GM23338 (cell line): ENCODE measurements around the gene SLC2A6. TPM values are rescaled to one million over a fixed set of nuclear protein-coding genes. Genes with fewer than 3 reads are reported as not detected.

ENCODE experiments used
- ATAC-seq: fragments of 200-7000 bp; cut with Tn5 transposase; 3 replicates; pipeline ENCODE4 v1.9.1; 2020
- DNase-seq: peaks from one replicate; pipeline ENCODE4 v3.0.0-alpha.2; 2015; ENCODE audit warnings: low spot score
- H2AFZ ChIP-seq: fragments of 200-600 bp; sonication (generic); 2 replicates; pipeline ENCODE4 v1.8.0; 2016; ENCODE audit warnings: antibody characterized with exemption, mild to moderate bottlenecking, moderate library complexity
- H3F3A ChIP-seq: fragments of 200-600 bp; sonication (generic); replicated peaks from 2 replicates; pipeline ENCODE4 v1.8.0; 2017; ENCODE audit warnings: antibody characterized with exemption, mixed run types, low read depth
- H3K27ac ChIP-seq: fragments of 200-600 bp; sonication (generic); 2 replicates; pipeline ENCODE4 v1.6.1; 2016; ENCODE audit warnings: low read depth
- H3K27me3 ChIP-seq: fragments of 200-600 bp; sonication (generic); 2 replicates; pipeline ENCODE4 v1.8.0; 2016; ENCODE audit warnings: mild to moderate bottlenecking, mixed run types, moderate library complexity; ENCODE audit not compliant: insufficient read depth
- H3K36me3 ChIP-seq: fragments of 200-600 bp; sonication (generic); 2 replicates; pipeline ENCODE4 v1.8.0; 2016; ENCODE audit warnings: mild to moderate bottlenecking; ENCODE audit not compliant: insufficient read depth
- H3K4me1 ChIP-seq: fragments of 200-600 bp; sonication (generic); 2 replicates; pipeline ENCODE4 v1.8.0; 2016; ENCODE audit warnings: mild to moderate bottlenecking, moderate library complexity; ENCODE audit not compliant: insufficient read depth
- H3K4me2 ChIP-seq: fragments of 200-600 bp; sonication (generic); 2 replicates; pipeline ENCODE4 v1.7.1; 2017; ENCODE audit warnings: mixed run types
- H3K4me3 ChIP-seq: fragments of 200-600 bp; sonication (generic); 2 replicates; pipeline ENCODE4 v1.6.1; 2016; ENCODE audit warnings: mixed run types
- H3K79me2 ChIP-seq: fragments of 200-600 bp; sonication (generic); replicated peaks from 2 replicates; pipeline ENCODE4 v1.8.0; 2017; ENCODE audit warnings: mild to moderate bottlenecking; ENCODE audit not compliant: insufficient read depth
- H3K9me2 ChIP-seq: fragments of 200-600 bp; sonication (generic); 2 replicates; pipeline ENCODE4 v1.8.0; 2017; ENCODE audit not compliant: insufficient read depth
- H4K20me1 ChIP-seq: fragments of 200-600 bp; sonication (generic); replicated peaks from 2 replicates; pipeline ENCODE4 v1.8.0; 2017; ENCODE audit warnings: mild to moderate bottlenecking; ENCODE audit not compliant: insufficient read depth
- H3K27ac Mint-ChIP-seq: 2 replicates; pipeline ENCODE4 v1.8.0; 2020; ENCODE audit warnings: inconsistent platforms, mild to moderate bottlenecking, moderate library complexity, mixed read lengths
- H3K27me3 Mint-ChIP-seq: 3 replicates; pipeline ENCODE4 v1.8.0; 2022; ENCODE audit warnings: low read depth, mild to moderate bottlenecking, moderate library complexity, mixed read lengths, inconsistent platforms; ENCODE audit not compliant: insufficient read depth, poor library complexity
- H3K36me3 Mint-ChIP-seq: 3 replicates; pipeline ENCODE4 v1.8.0; 2021; ENCODE audit warnings: low read depth, mild to moderate bottlenecking, inconsistent platforms, moderate library complexity, mixed read lengths
- H3K4me1 Mint-ChIP-seq: 3 replicates; pipeline ENCODE4 v1.8.0; 2020; ENCODE audit warnings: mild to moderate bottlenecking, inconsistent platforms, mixed read lengths
- H3K4me3 Mint-ChIP-seq: 3 replicates; pipeline ENCODE4 v1.8.0; 2021; ENCODE audit warnings: moderate library complexity, mild to moderate bottlenecking, inconsistent platforms, mixed read lengths
- H3K9me3 Mint-ChIP-seq: 3 replicates; pipeline ENCODE4 v1.8.0; 2020; ENCODE audit warnings: moderate library complexity, mild to moderate bottlenecking, inconsistent platforms, mixed read lengths
- CREB1 ChIP-seq: fragments of 250-450 bp; sonication (Bioruptor Pico); IDR thresholded peaks from 2 replicates; pipeline ENCODE4 v1.5.0; 2020; ENCODE audit warnings: low read depth, mild to moderate bottlenecking, moderate library complexity
- CTCF ChIP-seq, 2 experiments: fragments of 200-600 bp in 1 of 2; sonication (generic) in 1 of 2; conservative IDR thresholded peaks; 2 replicates each; pipeline versions ENCODE4 v1.5.1 to v1.6.1; 2016 to 2017; ENCODE audit warnings: antibody characterized with exemption in 2 of 2, low read depth in 2 of 2, mild to moderate bottlenecking in 2 of 2, moderate library complexity in 1 of 2
- ETS1 ChIP-seq: IDR thresholded peaks from 2 replicates; pipeline ENCODE4 v1.6.1; 2016; ENCODE audit warnings: antibody characterized with exemption
- EZH2 ChIP-seq: fragments of 200-600 bp; sonication (generic); IDR thresholded peaks from one replicate; pipeline ENCODE4 v1.8.0; 2017; ENCODE audit warnings: antibody characterized with exemption, mild to moderate bottlenecking, low read depth; ENCODE audit not compliant: unreplicated experiment
- JUNB ChIP-seq: IDR thresholded peaks from one replicate; pipeline ENCODE4 v1.6.1; 2016; ENCODE audit warnings: antibody characterized with exemption; ENCODE audit not compliant: unreplicated experiment
- STAT1 ChIP-seq: IDR thresholded peaks from one replicate; pipeline ENCODE4 v1.6.1; 2016; ENCODE audit warnings: antibody characterized with exemption; ENCODE audit not compliant: unreplicated experiment
- ZNF114 ChIP-seq: fragments of 250-450 bp; sonication (Bioruptor Pico); IDR thresholded peaks from 2 replicates; pipeline ENCODE4 v1.5.0; 2020; ENCODE audit warnings: mild to moderate bottlenecking, moderate library complexity
- ZNF331 ChIP-seq: fragments of 250-450 bp; sonication (Bioruptor Pico); IDR thresholded peaks from 2 replicates; pipeline ENCODE4 v1.5.0; 2020; ENCODE audit warnings: low read depth, mild to moderate bottlenecking, moderate library complexity
- polyA plus RNA-seq: library from polyadenylated mRNA; unstranded; fragments of >200 nt; fragmentation: Nextera tagmentation; extraction: Ambion mirVana; gene quantifications from 2 replicates; pipeline ENCODE4 v1.2.1, GENCODE V29; 2016
- total RNA-seq: library from RNA; depleted of rRNA; stranded (reverse); fragments of >200 nt; shearing (Covaris generic); gene quantifications from 2 replicates; pipeline ENCODE4 v1.2.3, GENCODE V29; 2014

SLC2A6 gene
- total and polyA plus RNA-seq, 2 experiments from 2014 or later, result 17.5 to 39.3 TPM

GRCh38 chr9:133521122-133522072 is 42.5 kb upstream of the SLC2A6 start (continued):
- TF ChIP-seq CTCF (conservative IDR thresholded peaks at IDR 0.05; ENCODE audit: low read depth in 2 of 2), result no peak
- TF ChIP-seq CREB1, result no peak
- TF ChIP-seq JUNB, result no peak
- TF ChIP-seq ZNF331, result no peak
- TF ChIP-seq ETS1, result no peak

- ATAC-seq (no peak), DNase-seq (no peak)
- H3K27me3 ChIP-seq, result no peaks in the 10 kb centered on the region
- Mint-ChIP-seq H3K27me3 (peaks cover 8% of the 10 kb centered on the region), H3K27ac (no peak overlapping the region), H3K9me3 (no peaks in the 10 kb centered on the region; the same call in 2 of the 3 replicates), H3K36me3 (no peaks in the 10 kb centered on the region; the same call in 2 of the 3 replicates), H3K4me1 (peaks cover 8% of the 10 kb centered on the region; the same call in 2 of the 3 replicates), H3K4me3 (no peak overlapping the region)
- H3K4me2 ChIP-seq, result no peak overlapping the region
- no peak overlapping the region for H3K4me3 ChIP-seq
- TF ChIP-seq JUNB (no peak), EZH2 (no peak), CTCF (conservative IDR thresholded peaks at IDR 0.05; ENCODE audit: low read depth in 2 of 2) (no peak), ZNF114 (CRISPR knock-in tag) (no peak), STAT1 (no peak)
- no peaks in the 10 kb centered on the region for H3K36me3 ChIP-seq
- H3F3A ChIP-seq, result no peaks in the 10 kb centered on the region
- H4K20me1 ChIP-seq, result no peaks in the 10 kb centered on the region
- no peaks in the 10 kb centered on the region for H3K9me2 ChIP-seq
- no peaks in the 10 kb centered on the region for H3K4me1 ChIP-seq
- no peak overlapping the region for H2AFZ ChIP-seq
- no peak overlapping the region for H3K27ac ChIP-seq
- no peaks in the 10 kb centered on the region for H3K79me2 ChIP-seq
Observed at GRCh38 chr9:133520121-133520835, 41.4 kb upstream of the SLC2A6 start.
